H1 (cell line): ENCODE data around the gene GSE1. TPM values are rescaled to one million over a fixed set of nuclear protein-coding genes. Genes with fewer than 3 reads are reported as not detected.

Experiments used
- CTCF ChIA-PET: fragments of 300-600 bp; sonication (Branson Sonifier 250); formaldehyde crosslinking; loops from one replicate; lab custom pipeline; 2021; ENCODE audit not compliant: partially characterized antibody; lab: Charles Lee
- POLR2A ChIA-PET: fragments of 300-600 bp; sonication (Branson Sonifier 250); formaldehyde crosslinking; loops from one replicate; lab custom pipeline; 2021; ENCODE audit warnings: inconsistent platforms; ENCODE audit not compliant: partially characterized antibody; lab: Charles Lee
- DNase-seq, 2 experiments: peaks; one replicate each; pipeline versions ENCODE4 v3.0.0 to v3.0.0-alpha.2; 2010 to 2022; ENCODE audit warnings: low spot score in 2 of 2, low read depth in 1 of 2, mixed read lengths in 1 of 2
- FAIRE-seq: peaks from 2 replicates; lab custom pipeline; 2011; peaks lifted over from hg19 to GRCh38; lab: Jason Lieb, UNC
- H2AFZ ChIP-seq: 2 replicates; pipeline ENCODE4 v1.8.1; 2012; ENCODE audit warnings: low read length, inconsistent platforms
- H2AK5ac ChIP-seq: 2 replicates; pipeline ENCODE4 v1.6.1; 2013; ENCODE audit warnings: low read depth, low read length
- H2BK120ac ChIP-seq: replicated peaks from 2 replicates; pipeline ENCODE3; 2013; ENCODE audit warnings: low read depth, low read length, inconsistent platforms
- H2BK12ac ChIP-seq: 2 replicates; pipeline ENCODE4 v1.6.1; 2013; ENCODE audit warnings: low read depth, low read length
- H2BK15ac ChIP-seq: 2 replicates; pipeline ENCODE4 v1.6.1; 2013; ENCODE audit warnings: low read length
- H2BK20ac ChIP-seq: 2 replicates; pipeline ENCODE4 v1.6.1; 2013; ENCODE audit warnings: low read length
- H2BK5ac ChIP-seq: 2 replicates; pipeline ENCODE4 v1.6.1; 2013; ENCODE audit warnings: low read depth, low read length
- H3K14ac ChIP-seq: 2 replicates; pipeline ENCODE4 v1.6.1; 2013; ENCODE audit warnings: inconsistent platforms; ENCODE audit not compliant: insufficient read length
- H3K18ac ChIP-seq: 2 replicates; pipeline ENCODE4 v1.6.1; 2013; ENCODE audit warnings: low read length; ENCODE audit errors: extremely low read depth
- H3K23ac ChIP-seq: 2 replicates; pipeline ENCODE4 v1.6.1; 2013; ENCODE audit warnings: inconsistent platforms; ENCODE audit not compliant: insufficient read length
- H3K23me2 ChIP-seq: 2 replicates; pipeline ENCODE4 v1.6.1; 2013; ENCODE audit warnings: low read depth, low read length
- H3K27ac ChIP-seq: 2 replicates; pipeline ENCODE4 v1.6.1; 2011; ENCODE audit warnings: low read depth, low read length, inconsistent platforms
- H3K27me3 ChIP-seq, 4 experiments: replicated peaks in 1 of 4; 1 replicate in 1 of 4; 2 replicates in 3 of 4; pipeline versions ENCODE4 v1.6.1 to v1.8.1; 2011 to 2013; ENCODE audit warnings: low read length in 3 of 4, mild to moderate bottlenecking in 3 of 4, inconsistent platforms in 2 of 4, mixed read lengths in 2 of 4, moderate library complexity in 1 of 4; ENCODE audit not compliant: control insufficient read depth in 3 of 4, insufficient read depth in 3 of 4; ENCODE audit errors: extremely low read depth in 1 of 4
- H3K36me3 ChIP-seq, 4 experiments: 2 replicates each; pipeline versions ENCODE4 v1.6.1 to v1.8.1; 2011 to 2013; ENCODE audit warnings: mild to moderate bottlenecking in 4 of 4, low read length in 3 of 4, moderate library complexity in 2 of 4, control low read depth in 1 of 4, inconsistent platforms in 1 of 4; ENCODE audit not compliant: insufficient read depth in 4 of 4, control insufficient read depth in 2 of 4
- H3K4ac ChIP-seq: replicated peaks from 2 replicates; pipeline ENCODE3; 2013; ENCODE audit warnings: low read length, low read depth, mixed read lengths, inconsistent platforms; ENCODE audit not compliant: insufficient read length
- H3K4me1 ChIP-seq, 4 experiments: replicated peaks in 1 of 4; 1 replicate in 1 of 4; 2 replicates in 3 of 4; pipeline versions ENCODE4 v1.6.1 to v1.8.1; 2011 to 2013; ENCODE audit warnings: low read length in 3 of 4, inconsistent platforms in 2 of 4, mixed read lengths in 1 of 4; ENCODE audit not compliant: insufficient read depth in 4 of 4, control insufficient read depth in 3 of 4
- H3K4me2 ChIP-seq, 2 experiments: 2 replicates each; pipeline versions ENCODE4 v1.6.1 to v1.8.1; 2011 to 2013; ENCODE audit warnings: low read depth in 2 of 2, low read length in 2 of 2, control low read depth in 1 of 2, inconsistent platforms in 1 of 2, mild to moderate bottlenecking in 1 of 2; ENCODE audit not compliant: insufficient read depth in 1 of 2
- H3K4me3 ChIP-seq, 4 experiments: fragments of 200-600, 300-600 bp in 1 of 4; sonication (generic), shearing (Covaris generic), sonication (Bioruptor Twin) in 1 of 4; 2 replicates each; pipeline versions ENCODE4 v1.5.1 to v1.8.1; 2011 to 2016; ENCODE audit warnings: low read length in 4 of 4, low read depth in 3 of 4, control low read depth in 2 of 4, inconsistent platforms in 2 of 4, mild to moderate bottlenecking in 2 of 4, mixed read lengths in 1 of 4, moderate library complexity in 1 of 4; ENCODE audit not compliant: insufficient read depth in 2 of 4; ENCODE audit errors: extremely low read depth in 1 of 4
- H3K56ac ChIP-seq: replicated peaks from 2 replicates; pipeline ENCODE3; 2013; ENCODE audit warnings: low read depth, mild to moderate bottlenecking, mixed read lengths, low read length, inconsistent platforms; ENCODE audit not compliant: insufficient read length
- H3K79me1 ChIP-seq: 2 replicates; pipeline ENCODE4 v1.6.1; 2013; ENCODE audit warnings: low read depth, low read length, control low read depth
- H3K79me2 ChIP-seq, 2 experiments: 2 replicates each; pipeline versions ENCODE4 v1.6.1 to v1.8.1; 2012 to 2013; ENCODE audit warnings: low read length in 2 of 2, mild to moderate bottlenecking in 2 of 2, inconsistent platforms in 1 of 2; ENCODE audit not compliant: insufficient read depth in 2 of 2, control insufficient read depth in 1 of 2
- H3K9ac ChIP-seq, 4 experiments: replicated peaks in 1 of 4; 1 replicate in 1 of 4; 2 replicates in 3 of 4; pipeline versions ENCODE4 v1.6.1 to v1.8.1; 2011 to 2013; ENCODE audit warnings: low read depth in 3 of 4, low read length in 3 of 4, control low read depth in 2 of 4, mild to moderate bottlenecking in 2 of 4, moderate library complexity in 2 of 4, inconsistent platforms in 1 of 4; ENCODE audit errors: extremely low read depth in 1 of 4
- H3K9me3 ChIP-seq, 2 experiments: 2 replicates each; pipeline versions ENCODE4 v1.6.1 to v1.8.1; 2012 to 2013; ENCODE audit warnings: mild to moderate bottlenecking in 2 of 2, moderate library complexity in 2 of 2, control low read depth in 1 of 2, inconsistent platforms in 1 of 2, low read depth in 1 of 2, low read length in 1 of 2, mixed read lengths in 1 of 2; ENCODE audit not compliant: insufficient read depth in 2 of 2
- H4K20me1 ChIP-seq, 2 experiments: replicated peaks in 1 of 2; 2 replicates each; pipeline versions ENCODE3 to v1.8.1; 2011 to 2013; ENCODE audit warnings: inconsistent platforms in 2 of 2, low read length in 2 of 2, mild to moderate bottlenecking in 1 of 2; ENCODE audit not compliant: insufficient read depth in 2 of 2, control insufficient read depth in 1 of 2
- H4K5ac ChIP-seq: 2 replicates; pipeline ENCODE4 v1.6.1; 2013; ENCODE audit warnings: low read length, low read depth, mixed read lengths, inconsistent platforms; ENCODE audit not compliant: insufficient read length
- H4K8ac ChIP-seq: 2 replicates; pipeline ENCODE4 v1.8.0; 2013; ENCODE audit warnings: mild to moderate bottlenecking, moderate library complexity, low read length, inconsistent platforms; ENCODE audit not compliant: insufficient read depth; ENCODE audit errors: extremely low read depth
- H4K91ac ChIP-seq: replicated peaks from 2 replicates; pipeline ENCODE3; 2013; ENCODE audit warnings: low read length, mixed read lengths, inconsistent platforms; ENCODE audit not compliant: insufficient read length
- WGBS, 2 experiments: shearing (Covaris generic) in 1 of 2; methylation state at CpG; one replicate each; pipeline versions ENCODE4 v1.1.6 to v1.1.7; 2013 to 2015; ENCODE audit warnings: low lambda C conversion rate in 2 of 2, mixed read lengths in 2 of 2, inconsistent platforms in 1 of 2, low coverage in 1 of 2, missing lambda C conversion rate in 1 of 2; ENCODE audit not compliant: insufficient replicate concordance in 2 of 2, insufficient coverage in 1 of 2, insufficient read length in 1 of 2; ENCODE audit errors: extremely low coverage in 1 of 2, missing lambda C conversion rate in 1 of 2; 5-methylcytosine and 5-hydroxymethylcytosine counted together
- polyA plus RNA-seq, 7 experiments: library from polyadenylated mRNA; depleted of rRNA in 3 of 7; stranded (reverse) in 5 of 7; unstranded in 2 of 7; fragments of >200 nt in 5 of 7; fragments of 200-250 nt in 2 of 7; gene quantifications; 1 replicate in 5 of 7; 2 replicates in 1 of 7; 4 replicates in 1 of 7; pipeline versions ENCODE4 v1.2.1 to v1.2.3, GENCODE V29; 2011 to 2013; ENCODE audit warnings: missing spikeins in 2 of 7, mixed read lengths in 2 of 7
- total RNA-seq: library from RNA; stranded (reverse); fragmentation: NEBNext Ultra II Directional; extraction: Animal tissue kit (Norgen Biotek cat#: 25700); gene quantifications from 2 replicates; pipeline ENCODE4 v1.2.1, GENCODE V29; 2021

GSE1 gene
- total and polyA plus RNA-seq, 2 of the 8 experiments (the other 6 are each of a cell fraction or from before 2014, with no cell fraction given) = 26.0 to 65.6 TPM

DNA sequence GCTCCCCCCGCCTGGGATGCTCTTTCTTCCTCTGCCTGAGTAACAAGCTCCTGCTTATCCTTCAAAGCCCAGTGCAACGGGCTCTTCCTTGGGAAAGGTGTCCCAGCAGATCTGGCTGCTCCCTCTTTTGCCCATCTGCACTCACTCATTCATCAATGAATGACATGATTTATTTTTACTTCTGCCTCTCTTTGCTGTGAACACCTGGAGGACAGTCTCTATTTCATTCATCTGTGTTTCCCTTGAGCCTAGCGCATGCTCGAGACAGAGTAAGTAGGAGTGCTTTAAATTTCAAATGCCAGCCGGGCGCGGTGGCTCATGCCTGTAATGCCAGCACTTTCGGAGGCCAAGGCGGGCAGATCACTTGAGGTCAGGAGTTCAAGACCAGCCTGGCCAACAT, 97.6 kb downstream of the GSE1 start:
- Histone ChIP-seq H2BK15ac (no peak overlapping the region), H3K9me3 (peaks cover 5 to 6% of the 10 kb centered on the region in 2 experiments; a peak in 3 of 4 replicates), H3K4me2 (no peak overlapping the region), H4K91ac (no peak overlapping the region), H3K4ac (no peak overlapping the region), H3K56ac (no peak overlapping the region), H3K4me3 (no peak overlapping the region), H3K4me1 (peaks cover 0 to 7% (median 6%) of the 10 kb centered on the region in 4 experiments; a peak in 6 of 7 replicates), H3K18ac (no peak overlapping the region), H3K9ac (no peak overlapping the region; a peak in 1 of 7 replicates), H3K23me2 (peaks cover 1% of the 10 kb centered on the region; the same call in 1 of the 2 replicates), H3K79me2 (no peaks in the 10 kb centered on the region), H4K8ac (no peak overlapping the region), H2AFZ (no peak overlapping the region), H3K79me1 (no peaks in the 10 kb centered on the region), H2BK120ac (no peak overlapping the region), H3K36me3 (no peaks in the 10 kb centered on the region), H4K20me1 (peaks cover 0 to 2% of the 10 kb centered on the region in 2 experiments), H2BK20ac (no peak overlapping the region), H2AK5ac (no peak overlapping the region), H3K27ac (no peak overlapping the region), H3K27me3 (peaks cover 0 to 7% (median 2%) of the 10 kb centered on the region in 4 experiments; a peak in 3 of 7 replicates), H3K23ac (no peak overlapping the region), H2BK5ac (no peak overlapping the region), H3K14ac (no peak overlapping the region), H2BK12ac (no peak overlapping the region), H4K5ac (no peak overlapping the region)
- no peak for FAIRE-seq
- no peak for DNase-seq
- POLR2A ChIA-PET = interaction anchor here (1.2 kb wide), 1 partner anchor 38 kb away, joined by 3 read pairs; no protein-coding TSS in a partner anchor
- 86% methylated on average over 9 of the region's 9 CpGs; no CpG with 5 or more reads in 1 of the 2 experiments for WGBS, 2 experiments
- CTCF ChIA-PET = interaction anchor here (0.6 to 20.7 kb wide), 5 partner anchors 8 to 780 kb away, joined by 3 to 620 read pairs (median 9); partner anchors contain the start of gene GINS2
